Peyer's patch (tissue), 4 donors: ENCODE results near the gene VSIG4.

Experiments
- POLR2A ChIP-seq, 2 donors: fragments of 450-650 bp; IDR thresholded peaks; one replicate each; pipeline ENCODE4 v1.5.1; 2017; ENCODE audit warnings: antibody characterized with exemption in 2 of 2, mild to moderate bottlenecking in 2 of 2, moderate library complexity in 2 of 2
- TF ChIP-seq, protein P1 (sequence below), 6 experiments: fragments of 450-650 bp in 4 of 6; fragments of 200-600 bp in 2 of 6; sonication (generic) in 1 of 6; IDR thresholded peaks; one replicate each; pipeline ENCODE4 v1.5.1; 2017 to 2019; ENCODE audit warnings: antibody characterized with exemption in 6 of 6, mild to moderate bottlenecking in 3 of 6, moderate library complexity in 1 of 6

- no peak for TF ChIP-seq POLR2A (IDR thresholded peaks at IDR 0.05)
- TF ChIP-seq, protein P1, sequence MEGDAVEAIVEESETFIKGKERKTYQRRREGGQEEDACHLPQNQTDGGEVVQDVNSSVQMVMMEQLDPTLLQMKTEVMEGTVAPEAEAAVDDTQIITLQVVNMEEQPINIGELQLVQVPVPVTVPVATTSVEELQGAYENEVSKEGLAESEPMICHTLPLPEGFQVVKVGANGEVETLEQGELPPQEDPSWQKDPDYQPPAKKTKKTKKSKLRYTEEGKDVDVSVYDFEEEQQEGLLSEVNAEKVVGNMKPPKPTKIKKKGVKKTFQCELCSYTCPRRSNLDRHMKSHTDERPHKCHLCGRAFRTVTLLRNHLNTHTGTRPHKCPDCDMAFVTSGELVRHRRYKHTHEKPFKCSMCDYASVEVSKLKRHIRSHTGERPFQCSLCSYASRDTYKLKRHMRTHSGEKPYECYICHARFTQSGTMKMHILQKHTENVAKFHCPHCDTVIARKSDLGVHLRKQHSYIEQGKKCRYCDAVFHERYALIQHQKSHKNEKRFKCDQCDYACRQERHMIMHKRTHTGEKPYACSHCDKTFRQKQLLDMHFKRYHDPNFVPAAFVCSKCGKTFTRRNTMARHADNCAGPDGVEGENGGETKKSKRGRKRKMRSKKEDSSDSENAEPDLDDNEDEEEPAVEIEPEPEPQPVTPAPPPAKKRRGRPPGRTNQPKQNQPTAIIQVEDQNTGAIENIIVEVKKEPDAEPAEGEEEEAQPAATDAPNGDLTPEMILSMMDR (IDR thresholded peaks at IDR 0.05), result no peak
Observed at GRCh38 chrX:66020631-66021334, 19.1 kb downstream of the VSIG4 start.
